Breast epithelium (tissue), 3 donors: Measurements from ENCODE around the gene GLIS1.

Experiments used
- POLR2AphosphoS5 ChIP-seq, 3 donors: sonication (generic); formaldehyde crosslinking; IDR thresholded peaks; one replicate each; pipeline ENCODE4 v1.6.1; 2017; ENCODE audit warnings: antibody characterized with exemption in 3 of 3
- TF ChIP-seq, protein P1 (sequence below), 3 donors: fragments of 450-650 bp; IDR thresholded peaks; one replicate each; pipeline ENCODE4 v1.5.1; 2016 to 2017; ENCODE audit warnings: antibody characterized with exemption in 3 of 3, mild to moderate bottlenecking in 3 of 3, moderate library complexity in 3 of 3

DNA sequence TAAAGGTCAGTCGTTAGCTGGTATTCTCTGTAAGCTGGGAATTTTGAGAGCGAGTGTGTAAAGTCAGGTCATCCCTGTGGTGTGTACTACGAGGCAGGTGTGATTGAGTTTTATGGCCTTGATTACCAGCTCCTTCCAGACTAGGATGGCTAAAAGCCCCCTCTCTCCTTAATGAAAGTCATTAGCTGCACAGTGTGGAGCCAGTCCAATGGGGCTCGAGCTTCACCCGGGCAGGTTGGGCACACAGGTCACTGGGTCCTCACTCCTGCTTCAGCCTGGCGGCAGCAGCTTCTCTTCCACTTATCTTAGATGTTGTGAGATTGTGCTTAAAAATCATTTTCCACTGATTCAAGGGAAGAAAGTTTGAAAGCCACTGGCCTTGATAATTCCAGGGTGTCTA, 276.8 kb downstream of the GLIS1 start:
- TF ChIP-seq, protein P1, sequence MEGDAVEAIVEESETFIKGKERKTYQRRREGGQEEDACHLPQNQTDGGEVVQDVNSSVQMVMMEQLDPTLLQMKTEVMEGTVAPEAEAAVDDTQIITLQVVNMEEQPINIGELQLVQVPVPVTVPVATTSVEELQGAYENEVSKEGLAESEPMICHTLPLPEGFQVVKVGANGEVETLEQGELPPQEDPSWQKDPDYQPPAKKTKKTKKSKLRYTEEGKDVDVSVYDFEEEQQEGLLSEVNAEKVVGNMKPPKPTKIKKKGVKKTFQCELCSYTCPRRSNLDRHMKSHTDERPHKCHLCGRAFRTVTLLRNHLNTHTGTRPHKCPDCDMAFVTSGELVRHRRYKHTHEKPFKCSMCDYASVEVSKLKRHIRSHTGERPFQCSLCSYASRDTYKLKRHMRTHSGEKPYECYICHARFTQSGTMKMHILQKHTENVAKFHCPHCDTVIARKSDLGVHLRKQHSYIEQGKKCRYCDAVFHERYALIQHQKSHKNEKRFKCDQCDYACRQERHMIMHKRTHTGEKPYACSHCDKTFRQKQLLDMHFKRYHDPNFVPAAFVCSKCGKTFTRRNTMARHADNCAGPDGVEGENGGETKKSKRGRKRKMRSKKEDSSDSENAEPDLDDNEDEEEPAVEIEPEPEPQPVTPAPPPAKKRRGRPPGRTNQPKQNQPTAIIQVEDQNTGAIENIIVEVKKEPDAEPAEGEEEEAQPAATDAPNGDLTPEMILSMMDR (IDR thresholded peaks at IDR 0.05) = no peak
- TF ChIP-seq POLR2AphosphoS5 (IDR thresholded peaks at IDR 0.05) = no peak
